Stimulated activated CD8-positive, alpha-beta memory T cell treated with anti-CD3 and anti-CD28 coated beads, Interleukin-15, amount 100 ng/mL, for 24 hours (primary cell): ENCODE measurements around the gene COX5B.
A peak's percentile ranks its signal among the peaks of the same experiment; 100 is the strongest.
"Not testable (repeated sequence)": the region's sequence is repeated elsewhere in the genome, so short reads cannot be mapped to it uniquely, and the experiment has no call there.

Experiments
- DNase-seq: peaks from one replicate; pipeline ENCODE4 v3.0.0-alpha.2; 2020; ENCODE audit warnings: low read depth

COX5B gene

GRCh38 chr2:97654309-97654708 is 8.4 kb downstream of the COX5B start:
- no peak for DNase-seq

- no peak for DNase-seq
Observed at GRCh38 chr2:97654791-97655190, 8.9 kb downstream of the COX5B start.

- DNase-seq = no peak
Observed at GRCh38 chr2:97656129-97656755, 10.4 kb downstream of the COX5B start.

- no peak for DNase-seq
Observed at GRCh38 chr2:97656905-97657587, 11.2 kb downstream of the COX5B start.

- DNase-seq = no peak
Observed at GRCh38 chr2:97657986-97658690, 12.3 kb downstream of the COX5B start.

GRCh38 chr2:97658691-97659157 is 12.9 kb downstream of the COX5B start:
- DNase-seq = no peak

GRCh38 chr2:97659256-97660043 is 13.6 kb downstream of the COX5B start:
- no peak for DNase-seq

- DNase-seq = no peak
Observed at GRCh38 chr2:97660044-97660774, 14.3 kb downstream of the COX5B start.

- DNase-seq = no peak
Observed at GRCh38 chr2:97660775-97661389, 15.0 kb downstream of the COX5B start.

- no peak for DNase-seq
Observed at GRCh38 chr2:97661927-97662326, 16.1 kb downstream of the COX5B start.

GRCh38 chr2:97662386-97662894 is 16.6 kb downstream of the COX5B start:
- no peak for DNase-seq

- DNase-seq = peak; percentile 41
Observed at GRCh38 chr2:97662895-97663625, 17.2 kb downstream of the COX5B start.

GRCh38 chr2:97663626-97663961 is 17.7 kb downstream of the COX5B start:
- no peak for DNase-seq

- peak; percentile 91 for DNase-seq
Observed at GRCh38 chr2:97663962-97664635, 18.2 kb downstream of the COX5B start, which contains the start of gene ACTR1B. ACTR1B (minus strand) TSS chr2:97664044; CDS start chr2:97663890, 154 bp downstream.

GRCh38 chr2:97664636-97664970 is 18.7 kb downstream of the COX5B start:
- DNase-seq = no peak

- no peak for DNase-seq
Observed at GRCh38 chr2:97669448-97669847, 23.6 kb downstream of the COX5B start, which contains the start of gene C2orf92. C2orf92 (plus strand) TSS chr2:97669713; CDS start chr2:97669789, 76 bp downstream.

- DNase-seq = no peak
Observed at GRCh38 chr2:97670471-97670870, 24.6 kb downstream of the COX5B start.

GRCh38 chr2:97671526-97671925 is 25.7 kb downstream of the COX5B start:
- no peak for DNase-seq

- DNase-seq = not testable (repeated sequence)
Observed at GRCh38 chr2:97672606-97673140, 26.8 kb downstream of the COX5B start.
